ENCODE data around the gene DNM2.
"Not testable (repeated sequence)": the region's sequence is repeated elsewhere in the genome, so short reads cannot be mapped to it uniquely, and the experiment has no call there.

The DNM2 gene

DNA sequence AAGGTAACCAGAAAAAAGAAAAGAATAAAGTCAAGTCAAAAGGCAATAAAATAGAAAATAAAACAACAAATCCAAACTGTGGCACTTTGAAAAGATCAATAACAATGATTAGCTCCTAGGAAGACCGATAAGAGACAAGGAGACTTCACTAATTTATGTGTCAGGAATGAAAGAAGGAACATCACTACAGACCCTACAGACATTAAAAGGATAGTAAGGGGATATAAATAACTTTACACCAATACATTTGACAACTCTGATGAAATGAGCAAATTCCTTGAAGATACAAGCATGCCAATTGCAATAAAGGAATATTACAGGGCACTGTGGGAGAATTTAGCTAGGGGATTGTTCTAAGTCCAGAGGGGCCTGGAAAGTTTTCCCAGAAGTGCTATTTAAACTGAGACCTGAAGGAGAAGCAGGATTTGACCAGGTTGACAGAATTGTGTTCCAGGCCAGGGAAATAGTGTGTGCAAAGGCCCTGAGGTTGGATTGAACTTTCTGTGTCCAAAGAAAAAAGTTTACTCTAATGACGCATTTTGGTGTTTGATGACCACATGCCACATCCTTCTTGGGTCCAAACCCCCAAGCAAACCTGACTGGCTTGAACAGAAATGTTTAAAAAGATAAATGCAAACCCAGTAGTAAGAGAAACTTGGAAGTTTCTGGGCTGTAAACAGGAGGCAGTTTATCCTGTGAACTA, 128.8 kb downstream of the DNM2 start:
- DNase-seq: no peak

DNA sequence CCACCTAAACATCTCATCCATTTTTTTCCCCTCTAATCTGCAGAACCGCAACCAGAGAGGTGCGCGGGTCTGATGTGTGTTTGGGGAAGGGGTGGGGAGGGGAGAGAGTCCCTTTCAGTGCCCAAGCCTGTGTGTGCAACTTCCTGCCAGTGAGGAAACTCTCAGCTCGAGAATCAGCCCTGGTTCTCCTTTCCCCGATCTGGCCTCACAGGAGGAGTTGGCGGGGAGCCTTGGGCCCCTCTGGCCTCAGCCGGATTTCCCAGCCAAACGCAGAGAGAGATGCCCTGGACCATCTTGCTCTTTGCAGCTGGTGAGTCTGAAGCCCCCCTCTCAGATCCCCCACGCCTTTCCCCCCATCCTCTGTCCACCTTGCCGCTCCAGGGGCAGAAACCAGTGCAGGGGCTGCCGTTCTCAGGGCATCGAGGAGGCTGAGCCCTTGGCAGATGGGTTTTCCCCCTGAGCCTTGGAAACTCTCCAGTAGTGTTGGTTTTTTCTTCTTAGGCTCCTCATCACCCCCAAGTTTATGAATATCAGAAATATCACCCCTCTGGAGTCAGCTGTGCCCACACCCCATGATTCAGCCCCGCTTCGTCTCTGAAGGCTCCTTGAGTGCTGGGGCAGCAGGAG, 130.5 kb downstream of the DNM2 start, which contains the start of gene C19orf38:
Gene C19orf38, plus strand, starts transcription at position 186 of the 627 bp plus-strand sequence. Its CDS starts 94 bp downstream, at position 280.
- no peak for DNase-seq

DNA sequence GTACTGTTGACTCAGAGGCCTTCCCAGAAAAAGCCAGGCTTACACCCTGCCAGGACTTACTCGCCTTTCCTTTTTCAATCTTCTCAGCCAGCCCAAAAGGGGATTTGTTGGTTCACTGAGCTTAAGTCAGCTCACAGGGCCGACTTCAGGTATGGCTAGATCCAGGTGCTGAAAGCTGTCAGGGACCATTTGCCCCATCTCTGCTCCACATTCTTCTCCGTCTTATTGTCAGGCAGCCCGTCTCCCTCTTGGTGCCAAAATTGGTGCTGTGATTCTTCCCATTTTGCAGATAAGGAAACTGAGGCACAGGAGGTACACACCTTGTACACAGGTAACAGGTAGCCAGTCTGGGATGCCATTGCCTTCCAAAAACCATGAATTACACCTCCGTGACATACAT, 132.8 kb downstream of the DNM2 start:
- DNase-seq: no peak

DNA sequence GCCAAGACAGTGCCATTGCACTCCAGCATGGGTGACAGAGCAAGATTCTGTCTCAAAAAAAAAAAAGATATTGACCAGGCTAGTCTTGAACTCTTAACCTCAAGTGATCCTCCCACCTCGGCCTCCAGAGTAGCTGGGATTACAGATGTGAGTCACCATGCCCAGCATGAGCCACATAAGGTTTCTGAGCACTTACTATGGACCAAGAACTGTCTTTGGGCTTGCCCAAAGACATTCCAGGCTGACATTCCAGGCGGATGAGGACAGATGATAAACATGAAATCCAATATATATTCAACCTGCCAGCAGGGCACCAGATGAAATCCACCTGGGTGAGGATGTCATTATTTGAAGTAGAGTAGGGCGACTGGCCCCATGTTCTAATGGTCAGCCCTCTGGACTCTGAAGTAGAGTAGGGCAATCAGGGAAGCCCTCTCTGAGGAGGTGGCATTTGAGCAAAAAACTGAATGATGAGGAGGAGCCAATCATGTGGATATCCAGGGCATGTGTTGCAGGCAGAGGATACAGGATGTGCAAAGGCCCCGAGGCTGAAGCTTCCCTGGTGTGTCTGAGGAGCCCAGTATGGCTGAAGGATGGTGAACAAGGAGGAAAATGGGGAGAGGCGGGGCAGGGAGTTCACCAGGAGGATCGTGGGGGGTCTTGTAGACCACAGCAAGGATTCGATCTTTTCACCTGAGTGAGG, 134.4 kb downstream of the DNM2 start:
- DNase-seq: peak; percentile 87

DNA sequence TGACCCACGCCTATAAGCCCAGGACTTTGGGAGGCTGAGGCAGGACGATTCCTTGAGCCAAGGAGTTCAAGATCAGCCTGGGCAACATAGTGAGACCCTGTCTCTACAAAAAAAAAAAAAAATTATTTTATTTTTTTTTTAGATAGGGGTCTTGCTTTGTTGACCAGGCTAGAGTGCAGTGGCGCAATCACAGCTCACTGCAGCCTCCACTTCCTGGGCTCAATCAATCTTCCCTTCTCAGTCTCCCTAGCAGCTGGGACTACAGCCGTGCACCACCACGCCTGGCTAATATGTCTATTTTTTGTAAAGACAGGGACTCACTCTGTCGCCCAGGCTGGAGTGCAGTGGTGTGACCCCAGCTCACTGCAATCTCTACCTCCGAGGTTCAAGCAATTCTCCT, 135.1 kb downstream of the DNM2 start:
- DNase-seq: no peak

DNA sequence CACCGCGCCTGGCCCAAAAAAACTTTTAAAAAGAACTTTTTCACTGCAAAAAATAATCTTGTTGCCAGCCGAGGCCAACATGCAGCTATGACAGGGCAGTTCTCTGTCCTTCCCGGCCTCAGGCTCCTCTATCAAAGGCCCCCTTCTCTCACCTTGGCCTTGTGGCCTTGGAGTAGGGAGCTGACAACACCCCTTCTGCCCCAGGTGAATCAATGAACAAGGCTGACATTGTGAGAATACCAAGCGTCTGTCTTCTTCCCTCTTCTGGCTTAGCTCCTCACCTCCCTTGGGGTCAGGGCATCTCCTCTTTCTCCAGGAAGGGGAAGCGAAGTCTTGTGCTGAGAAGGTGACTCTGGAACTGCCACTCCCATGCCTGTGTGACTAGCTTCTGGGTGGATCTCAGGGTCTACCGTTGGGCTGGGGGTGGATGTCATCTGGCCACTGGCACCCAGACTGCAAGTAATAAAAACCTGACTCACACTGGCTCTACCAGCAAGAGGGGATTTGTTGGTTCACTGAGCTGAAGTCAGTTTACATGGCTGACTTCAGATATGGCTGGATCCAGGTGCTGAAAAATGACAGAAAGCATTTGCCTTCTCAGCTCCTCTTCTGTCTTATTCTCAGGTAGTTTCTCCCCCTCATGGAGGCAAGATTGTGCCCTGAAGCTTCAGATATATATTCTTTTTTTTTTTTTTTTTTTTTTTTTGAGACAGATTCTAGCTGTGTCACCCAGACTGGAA, 136.6 kb downstream of the DNM2 start:
- DNase-seq: no peak

DNA sequence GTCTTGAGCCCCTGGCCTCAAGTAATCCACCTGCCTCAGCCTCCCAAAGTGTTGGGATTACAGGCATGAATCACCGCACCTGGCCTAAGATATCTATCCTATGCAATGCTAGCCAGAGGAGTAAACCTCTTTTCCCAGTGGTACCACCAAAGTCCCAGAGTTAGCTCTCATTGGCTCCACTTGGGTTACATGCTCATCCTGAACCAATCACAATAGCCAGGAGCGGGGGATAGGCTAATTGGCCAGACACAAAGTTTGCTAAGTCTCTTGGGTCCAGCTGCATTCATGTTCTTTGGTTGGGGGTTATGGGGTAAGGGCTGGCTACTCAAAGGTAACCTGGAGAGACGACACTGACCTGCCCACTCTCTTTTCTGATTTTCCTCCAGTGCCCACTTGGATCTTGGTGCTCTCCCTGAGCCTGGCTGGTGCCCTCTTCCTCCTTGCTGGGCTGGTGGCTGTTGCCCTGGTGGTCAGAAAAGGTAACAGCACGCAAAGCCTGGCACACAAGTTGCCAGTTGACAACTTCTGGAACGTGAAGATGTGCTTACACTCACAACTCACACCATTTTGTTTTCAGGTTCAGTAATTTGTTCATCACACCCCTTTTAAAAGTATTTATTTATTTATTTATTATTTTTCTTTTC, 138.1 kb downstream of the DNM2 start:
- DNase-seq: peak; percentile 28

DNA sequence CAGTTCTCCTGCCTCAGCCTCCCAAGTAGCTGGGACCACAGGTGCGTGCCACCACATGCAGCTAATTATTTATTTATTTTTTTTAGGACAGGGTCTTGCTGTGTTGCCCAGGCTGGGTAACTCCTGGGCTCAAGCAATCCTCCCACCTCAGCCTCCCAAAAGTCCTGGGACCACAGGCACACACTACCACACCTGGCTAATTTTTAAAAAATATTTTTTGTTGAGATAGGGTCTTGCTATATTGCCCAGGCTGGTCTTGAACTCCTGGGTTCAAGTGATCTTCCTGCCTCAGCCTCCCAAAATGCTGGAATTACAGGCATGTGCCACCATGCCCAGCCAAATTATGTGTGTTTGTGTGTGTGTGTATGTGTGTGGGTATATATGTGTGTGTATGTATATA, 139.0 kb downstream of the DNM2 start:
- not testable (repeated sequence) for DNase-seq

DNA sequence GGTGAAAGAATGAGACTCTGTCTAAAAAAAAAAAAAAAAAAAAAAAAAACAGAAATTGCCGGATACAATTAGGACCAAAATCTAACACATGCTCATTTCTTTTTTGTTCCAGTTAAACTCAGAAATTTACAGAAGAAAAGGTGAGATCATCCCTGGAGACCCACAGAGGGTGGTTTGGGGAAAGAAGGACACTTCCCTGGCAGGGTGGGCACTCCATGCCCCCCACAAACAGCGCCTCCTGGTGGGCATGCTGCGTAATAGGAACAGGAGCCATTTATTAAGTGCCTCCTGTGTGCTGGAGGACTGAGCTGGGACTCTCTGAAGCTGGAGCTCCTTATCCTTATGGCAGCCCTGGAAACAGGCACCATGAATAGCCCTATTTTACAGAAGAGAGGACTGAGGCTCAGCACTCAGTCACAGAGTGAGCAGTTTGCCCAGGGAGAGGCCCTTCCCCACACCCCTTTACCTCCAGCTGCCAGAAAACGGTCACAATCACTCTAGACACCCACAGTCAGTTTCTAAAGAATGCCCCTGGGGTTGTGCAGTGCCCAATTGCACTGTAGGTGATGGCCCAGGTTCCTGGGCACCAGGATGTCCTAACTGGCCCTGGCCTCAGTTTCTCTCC, 140.4 kb downstream of the DNM2 start:
- peak; percentile 47 for DNase-seq

DNA sequence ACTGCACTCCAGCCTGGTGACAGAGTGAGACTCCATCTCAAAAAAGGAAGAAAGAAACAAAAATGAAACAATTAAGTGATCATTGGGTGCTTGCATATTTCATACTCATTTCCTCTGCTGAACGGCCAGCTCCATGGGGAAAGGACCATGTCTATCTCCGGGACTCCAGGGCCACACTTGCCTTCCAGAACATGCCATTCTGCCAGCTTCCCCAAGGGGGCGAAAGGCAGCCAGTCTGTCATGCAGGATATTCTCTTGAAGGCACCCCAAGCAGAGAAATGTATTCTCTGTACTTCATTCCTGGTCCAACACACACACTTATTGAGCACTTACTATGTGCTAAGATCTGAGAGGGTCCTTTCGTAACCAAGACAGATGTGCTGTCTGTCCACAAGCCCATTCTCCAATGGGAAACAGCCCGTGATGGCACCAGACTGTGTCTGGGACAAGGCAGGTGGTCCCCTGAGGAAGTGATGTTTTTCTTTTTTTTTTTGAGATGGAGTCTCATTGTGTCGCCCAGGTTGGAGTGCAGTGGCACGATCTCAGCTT, 143.3 kb downstream of the DNM2 start:
- DNase-seq: peak; percentile 58

DNA sequence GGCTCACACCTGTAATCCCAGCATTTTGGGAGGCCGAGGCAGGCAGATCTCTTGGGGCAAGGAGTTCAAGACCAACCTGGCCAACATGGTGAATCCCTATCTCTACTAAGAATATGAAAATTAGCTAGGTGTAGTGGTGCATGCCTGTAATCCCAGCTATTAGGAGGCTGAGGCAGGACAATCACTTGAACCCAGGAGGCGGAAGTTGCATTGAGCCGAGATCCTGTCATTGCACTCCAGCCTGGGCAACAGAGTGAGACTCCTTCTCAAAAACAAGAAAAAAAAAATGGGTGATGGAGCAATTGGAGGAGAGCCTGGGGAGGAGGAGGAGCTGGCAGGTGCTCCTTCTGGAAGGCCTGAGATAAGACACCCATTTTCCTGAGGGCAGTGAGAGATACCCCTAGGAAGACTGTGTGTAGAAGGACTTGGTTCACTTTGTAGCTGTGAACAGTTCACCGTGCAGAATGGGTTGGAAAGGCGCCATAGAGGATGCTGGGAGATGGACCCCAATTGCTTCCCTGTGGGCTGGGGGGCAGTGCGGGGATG, 144.8 kb downstream of the DNM2 start:
- DNase-seq: no peak

DNA sequence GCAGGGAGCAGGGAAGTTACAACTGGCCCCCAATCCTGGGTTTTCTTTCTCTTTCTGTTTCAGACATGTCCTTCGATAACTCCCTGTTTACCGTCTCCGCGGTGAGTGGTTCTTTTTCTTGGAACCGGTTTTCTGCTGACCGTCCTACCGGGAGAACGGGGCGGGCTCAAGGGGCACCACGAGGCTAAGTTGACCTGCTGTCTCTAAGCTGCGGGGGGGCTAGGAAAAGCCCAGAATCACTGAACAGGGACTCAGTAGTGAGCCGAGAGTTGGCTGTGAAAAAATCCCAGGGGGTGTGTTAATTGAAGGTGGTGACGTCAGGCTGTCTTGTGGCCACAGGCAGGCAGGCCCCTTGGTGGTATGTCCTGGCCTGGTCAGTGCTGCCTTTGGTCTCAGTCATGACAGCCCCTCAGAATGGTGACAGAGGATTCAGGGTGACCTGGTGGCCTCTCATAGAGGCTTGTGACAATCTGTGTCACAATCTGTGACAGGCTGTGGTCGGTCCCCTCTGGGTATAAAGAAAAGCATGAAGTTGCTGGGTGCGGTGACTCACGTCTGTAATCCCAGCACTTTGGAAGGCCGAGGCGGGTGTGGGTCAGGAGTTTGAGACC, 145.3 kb downstream of the DNM2 start:
- peak; percentile 64 for DNase-seq

DNA sequence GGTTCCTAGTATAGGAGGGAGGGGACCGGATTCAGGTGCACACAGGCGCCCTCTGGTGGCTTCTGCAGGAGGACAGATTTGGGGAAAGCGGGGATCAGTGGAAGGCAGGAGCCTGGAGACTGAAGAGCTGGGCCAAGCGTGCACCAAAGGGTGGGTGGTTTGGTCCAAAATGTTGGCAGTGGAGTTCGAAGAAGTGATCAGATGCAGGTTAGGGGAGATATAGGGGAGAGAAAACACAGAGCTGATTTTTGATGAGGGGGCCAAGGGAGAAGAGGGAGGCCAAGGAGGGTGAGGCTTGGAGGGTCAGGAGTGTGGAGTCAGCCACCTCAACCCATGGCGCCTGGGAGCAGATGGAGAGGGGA, 146.6 kb downstream of the DNM2 start:
- DNase-seq: peak; percentile 81

DNA sequence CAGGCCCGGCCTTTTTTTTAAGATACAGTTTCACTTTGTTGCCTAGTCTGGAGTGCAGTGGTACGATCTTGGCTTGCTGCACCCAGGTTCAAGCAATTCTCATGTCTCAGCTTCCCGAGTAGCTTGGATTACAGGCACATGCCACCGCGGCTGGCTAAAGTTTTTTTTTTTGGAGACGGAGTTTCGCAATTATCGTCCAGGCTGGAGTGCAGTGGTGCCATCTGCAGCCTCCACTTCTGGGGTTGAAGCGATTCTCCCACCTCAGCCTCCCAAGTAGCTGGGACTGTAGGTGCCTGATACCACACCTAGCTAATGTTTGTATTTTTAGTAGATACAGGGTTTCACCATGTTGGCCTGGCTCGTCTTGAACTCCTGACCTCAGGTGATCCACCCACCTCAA, 148.6 kb downstream of the DNM2 start:
- no peak for DNase-seq

DNA sequence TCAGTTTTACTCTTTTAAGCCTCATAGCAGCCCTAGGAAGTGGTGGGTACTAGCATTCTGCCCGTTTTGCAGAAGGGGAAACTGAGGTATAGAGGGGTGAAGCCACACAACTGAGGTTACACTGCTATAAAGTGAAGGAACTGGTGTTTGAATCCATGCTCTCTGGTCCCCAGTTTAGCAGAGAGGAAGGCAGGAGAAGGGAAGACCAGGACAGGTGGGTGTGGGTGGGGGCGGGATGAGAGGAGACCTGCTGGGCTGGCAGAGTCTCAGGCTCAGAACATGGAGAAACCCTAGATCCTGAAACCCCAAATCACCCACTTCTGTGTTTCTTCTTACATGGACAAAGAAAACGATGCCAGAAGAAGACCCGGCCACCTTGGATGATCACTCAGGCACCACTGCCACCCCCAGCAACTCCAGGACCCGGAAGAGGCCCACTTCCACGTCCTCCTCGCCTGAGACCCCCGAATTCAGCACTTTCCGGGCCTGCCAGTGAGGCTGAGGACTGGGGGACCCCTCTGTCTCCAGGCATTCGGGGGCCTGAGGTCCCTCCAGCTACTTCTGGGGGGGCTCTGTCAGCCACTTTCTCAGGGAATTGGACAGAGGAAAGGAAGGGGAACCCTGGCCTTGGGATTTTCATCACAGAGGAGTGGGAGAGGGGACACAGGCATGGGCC, 151.1 kb downstream of the DNM2 start:
- no peak for DNase-seq

DNA sequence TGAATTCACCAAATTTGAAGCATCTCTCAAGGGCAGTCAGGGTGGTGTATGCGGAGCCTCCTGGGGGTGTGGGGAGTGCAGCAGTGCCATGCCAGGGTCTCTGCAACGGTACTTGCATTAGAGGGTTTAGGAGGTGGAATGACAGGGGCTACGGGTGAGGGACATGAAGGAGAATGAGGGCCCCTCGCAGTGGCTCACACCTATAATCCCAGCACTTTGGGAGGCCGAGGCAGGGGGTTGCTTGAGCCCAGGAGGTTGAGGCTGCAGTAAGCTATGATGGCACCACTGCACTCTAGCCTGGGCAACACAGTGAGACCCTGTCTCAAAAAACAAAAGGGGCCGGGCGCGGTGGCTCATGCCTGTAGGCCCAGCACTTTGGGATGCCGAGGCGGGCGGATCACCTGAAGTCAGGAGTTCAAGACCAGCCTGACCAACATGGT, 152.0 kb downstream of the DNM2 start:
- DNase-seq: not testable (repeated sequence)

DNA sequence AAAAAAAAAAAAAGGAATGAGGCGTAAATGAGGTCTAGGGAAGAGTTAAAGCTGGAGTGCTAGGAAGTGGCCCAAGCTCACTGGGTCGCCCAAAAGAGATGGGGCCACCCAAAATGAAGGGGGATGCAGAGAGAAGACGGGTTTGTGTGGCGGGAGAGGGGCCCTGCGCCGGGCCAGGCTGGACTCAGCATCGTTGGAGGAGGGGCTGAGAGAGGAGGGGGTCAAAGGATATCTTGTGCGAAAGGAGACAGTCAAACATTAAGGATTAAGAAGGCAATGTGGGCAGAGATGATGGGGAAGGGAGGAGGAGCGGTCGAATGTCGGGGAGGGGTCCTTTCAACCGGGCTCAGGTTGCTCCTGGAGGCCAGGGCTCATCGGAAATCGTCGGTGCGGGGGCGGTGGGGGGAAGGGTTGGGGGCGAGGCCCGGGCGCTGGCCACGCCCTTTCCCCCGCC, 152.6 kb downstream of the DNM2 start:
- DNase-seq: no peak

DNA sequence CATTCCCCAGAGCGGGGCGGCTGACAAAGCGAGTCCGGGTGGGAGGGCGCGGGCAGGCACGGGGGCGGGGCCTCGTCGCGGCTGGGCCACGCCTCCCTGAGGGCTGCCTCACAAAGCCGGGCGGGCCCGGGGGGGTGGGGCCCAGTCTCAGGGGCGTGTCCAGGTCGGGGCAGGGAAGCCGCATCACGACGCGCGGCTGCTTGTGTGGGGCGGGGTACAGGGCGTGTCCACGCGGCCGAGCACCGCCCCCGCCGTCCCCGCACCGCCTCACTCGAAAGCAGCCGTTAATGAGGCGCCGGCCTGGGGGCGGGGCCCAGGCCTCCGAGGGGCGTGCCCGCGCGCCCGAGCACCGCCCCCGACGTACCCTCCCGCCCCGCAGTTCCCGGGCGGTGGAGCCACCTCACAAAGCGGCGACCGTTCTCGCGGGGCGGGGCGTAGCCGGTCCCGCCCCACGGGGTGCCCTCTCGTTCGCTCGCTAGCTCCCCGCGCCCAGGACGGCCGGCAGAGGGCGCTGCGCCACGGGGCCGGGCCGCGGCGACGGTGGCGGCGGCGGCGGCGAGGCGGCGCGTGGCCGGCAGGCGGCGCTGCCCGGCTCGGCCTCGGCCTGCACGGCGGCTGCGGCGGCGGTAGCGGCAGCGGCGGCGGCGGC, 153.2 kb downstream of the DNM2 start, which contains the start of gene CARM1:
Gene CARM1, plus strand, starts transcription at position 599 of the 649 bp plus-strand sequence. CDS start 150 bp downstream, outside the sequence.
- peak; percentile 98 for DNase-seq

DNA sequence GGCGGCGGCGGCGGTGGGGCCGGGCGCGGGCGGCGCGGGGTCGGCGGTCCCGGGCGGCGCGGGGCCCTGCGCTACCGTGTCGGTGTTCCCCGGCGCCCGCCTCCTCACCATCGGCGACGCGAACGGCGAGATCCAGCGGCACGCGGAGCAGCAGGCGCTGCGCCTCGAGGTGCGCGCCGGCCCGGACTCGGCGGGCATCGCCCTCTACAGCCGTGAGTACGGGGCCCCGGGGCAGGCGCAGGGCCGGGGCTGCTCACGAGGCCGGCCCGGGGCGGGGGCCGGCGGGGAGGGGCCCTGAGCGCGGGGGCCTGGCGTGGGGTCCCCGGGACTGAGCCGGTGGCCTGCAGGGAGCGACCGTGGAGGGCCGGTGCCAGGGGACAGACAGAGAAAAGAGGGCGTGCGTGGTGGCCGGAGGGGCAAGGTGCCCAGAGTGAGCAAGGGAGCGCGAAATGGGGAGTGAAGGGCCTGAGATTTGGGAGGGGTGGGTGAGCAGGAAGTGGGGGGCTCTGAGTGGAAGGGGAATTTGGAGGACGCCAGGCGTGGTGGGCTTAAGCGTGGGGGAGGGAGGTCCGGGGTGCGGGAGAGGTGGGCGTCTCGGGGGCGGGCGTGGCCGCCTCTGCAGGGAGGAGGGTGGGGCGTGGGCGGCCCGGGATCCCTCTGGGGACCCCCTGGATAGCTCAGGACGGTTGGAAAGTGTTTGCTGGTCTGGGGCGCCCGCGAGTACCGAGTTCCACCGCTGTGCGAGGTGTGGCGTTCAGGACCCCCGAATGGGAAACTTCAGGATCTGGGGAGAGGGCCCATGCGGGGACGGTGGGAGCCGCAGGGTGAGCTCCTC, 154.0 kb downstream of the DNM2 start:
- DNase-seq: peak; percentile 31
